Thyroid gland (tissue), 4 donors: ENCODE measurements around the gene WNT7B. TPM values are rescaled to one million over a fixed set of nuclear protein-coding genes. Genes with fewer than 3 reads are reported as not detected.

Experiments
- total RNA-seq, 4 donors: library from RNA; depleted of rRNA; stranded (reverse); fragments of >200 nt; gene quantifications; one replicate each; pipeline ENCODE4 v1.2.3, GENCODE V29; 2016

Gene WNT7B
- total RNA-seq, 4 donors from 2014 or later: 0.83 to 4.3 (median 2.5) TPM; not detected in 1

Other genes with a start within 250 kb of the WNT7B start
- 10 to 100 TPM; 26.9 to 41.9 (median 37.4) TPM for gene PPARA, start 173.4 kb upstream of the WNT7B start, total RNA-seq